RPMI7951 (cell line): ENCODE results near the gene FGF12. TPM values are rescaled to one million over a fixed set of nuclear protein-coding genes. Genes with fewer than 3 reads are reported as not detected.
A peak's percentile ranks its signal among the peaks of the same experiment; 100 is the strongest.
"Not testable (repeated sequence)": the region's sequence is repeated elsewhere in the genome, so short reads cannot be mapped to it uniquely, and the experiment has no call there.

Experiments
- DNase-seq: peaks from one replicate; pipeline ENCODE4 v3.0.0-alpha.2; 2012; ENCODE audit warnings: low read depth
- total RNA-seq: library from RNA; depleted of rRNA; stranded (reverse); fragments of >200 nt; shearing (Covaris generic); gene quantifications from 2 replicates; pipeline ENCODE4 v1.2.3, GENCODE V29; 2014

Gene FGF12
- total RNA-seq, 1 experiment from 2014 or later, result 0.12 TPM

- no peak for DNase-seq
Measured at GRCh38 chr3:192578729-192579128, 148.6 kb downstream of the FGF12 start.

GRCh38 chr3:192577811-192578210 is 149.5 kb downstream of the FGF12 start:
- DNase-seq, result no peak

- no peak for DNase-seq
Measured at GRCh38 chr3:192577271-192577670, 150.1 kb downstream of the FGF12 start.

- DNase-seq, result not testable (repeated sequence)
Measured at GRCh38 chr3:192576704-192577103, 150.6 kb downstream of the FGF12 start.

DNA sequence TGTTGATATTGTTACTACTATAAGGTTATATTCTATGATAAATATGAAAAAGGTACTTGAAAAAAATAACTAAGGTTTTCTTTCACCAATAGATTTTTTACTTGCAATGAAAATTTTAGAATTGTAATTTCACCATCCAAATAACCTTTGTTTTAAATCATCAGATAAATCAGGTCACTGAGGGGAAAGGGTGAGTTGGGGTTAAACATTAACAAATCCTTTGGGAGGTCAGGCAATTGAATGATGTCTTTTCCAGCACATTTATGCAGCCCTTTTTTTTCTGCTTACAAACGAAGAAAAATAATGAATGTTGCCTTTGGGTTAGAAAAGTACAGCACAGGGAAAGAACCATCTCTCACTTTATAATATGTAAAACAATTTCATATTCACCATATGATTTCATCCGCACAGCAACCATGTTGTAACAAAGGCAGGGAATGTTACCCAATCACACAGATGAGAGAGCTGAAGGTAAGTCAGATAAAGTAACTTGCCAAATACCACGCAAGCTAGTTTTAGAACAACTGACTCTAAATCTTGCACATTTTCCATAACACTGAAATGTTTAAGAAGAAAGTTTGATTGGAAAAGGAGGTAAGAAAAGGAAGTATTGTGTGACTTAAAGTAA is 151.3 kb downstream of the FGF12 start:
- DNase-seq, result no peak

DNA sequence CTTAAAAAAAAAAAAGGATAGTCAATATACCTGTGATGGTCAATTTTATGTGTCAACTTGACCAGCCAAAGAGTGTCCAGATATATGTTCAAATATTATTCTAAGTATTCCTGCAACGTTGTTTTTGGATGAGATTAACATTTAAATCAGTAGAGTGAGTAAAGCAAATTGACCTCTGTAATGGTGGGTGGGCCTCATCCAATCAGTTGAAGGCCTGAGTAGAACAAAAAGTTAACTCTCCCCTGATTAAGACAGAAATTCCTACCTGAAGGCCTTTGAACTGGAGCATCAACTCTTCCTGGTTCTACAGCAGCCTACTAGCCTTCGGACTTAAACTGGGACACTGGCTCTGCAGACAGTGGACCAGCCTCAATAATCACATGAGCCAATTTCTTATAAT is 154.1 kb downstream of the FGF12 start:
- DNase-seq, result no peak

GRCh38 chr3:192570821-192571791 is 156.2 kb downstream of the FGF12 start:
- peak; percentile 70 for DNase-seq

DNA sequence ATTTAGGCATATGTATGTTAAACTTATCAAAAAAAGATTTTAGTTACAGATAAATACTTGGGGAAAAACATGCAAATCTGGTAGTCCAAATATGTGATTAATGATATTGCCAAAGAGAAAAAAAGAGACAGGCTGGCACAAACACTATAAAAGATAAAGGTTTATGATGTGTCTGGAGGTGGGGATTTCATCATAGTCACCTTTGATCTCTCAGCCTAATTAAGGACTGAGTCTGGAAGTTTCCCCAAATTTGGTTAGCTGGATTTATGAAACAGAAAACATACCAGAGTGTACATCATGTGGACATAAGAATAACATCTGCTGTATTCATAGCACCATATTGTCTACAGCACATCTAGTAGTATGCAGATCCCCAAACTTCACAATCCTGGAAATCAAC is 157.0 kb downstream of the FGF12 start:
- DNase-seq, result no peak

DNA sequence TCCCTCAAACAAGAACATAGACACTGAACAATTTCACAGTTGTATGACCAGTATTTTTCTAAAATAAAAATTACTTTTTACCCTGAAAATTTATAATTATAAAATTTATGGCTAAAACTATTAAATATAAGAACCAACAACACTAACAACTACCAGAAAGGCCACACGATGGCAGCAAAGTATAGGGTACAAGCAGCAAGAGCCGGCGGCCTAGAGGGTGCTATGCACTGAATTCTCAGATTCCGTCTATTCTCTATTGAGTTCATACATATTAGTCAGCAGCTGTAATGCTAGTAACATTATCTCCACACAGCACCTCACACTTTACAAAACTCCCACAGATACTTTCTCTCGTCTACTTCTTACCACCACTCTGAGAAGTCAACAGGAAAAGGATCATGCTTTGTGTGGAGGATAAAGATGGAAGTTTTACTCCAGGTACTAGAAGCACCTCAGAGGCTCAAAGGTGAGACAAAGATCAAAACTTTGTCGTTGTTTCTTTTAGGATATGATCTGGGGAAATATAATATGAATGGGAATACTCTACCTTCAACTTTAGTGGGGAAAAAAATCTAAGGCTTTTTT is 160.5 kb downstream of the FGF12 start:
- peak; percentile 68 for DNase-seq

GRCh38 chr3:192564611-192565010 is 162.7 kb downstream of the FGF12 start:
- DNase-seq, result no peak

GRCh38 chr3:192563417-192563816 is 163.9 kb downstream of the FGF12 start:
- no peak for DNase-seq

- DNase-seq, result no peak
Measured at GRCh38 chr3:192553707-192554106, 173.6 kb downstream of the FGF12 start.

- no peak for DNase-seq
Measured at GRCh38 chr3:192550356-192550755, 177.0 kb downstream of the FGF12 start.

DNA sequence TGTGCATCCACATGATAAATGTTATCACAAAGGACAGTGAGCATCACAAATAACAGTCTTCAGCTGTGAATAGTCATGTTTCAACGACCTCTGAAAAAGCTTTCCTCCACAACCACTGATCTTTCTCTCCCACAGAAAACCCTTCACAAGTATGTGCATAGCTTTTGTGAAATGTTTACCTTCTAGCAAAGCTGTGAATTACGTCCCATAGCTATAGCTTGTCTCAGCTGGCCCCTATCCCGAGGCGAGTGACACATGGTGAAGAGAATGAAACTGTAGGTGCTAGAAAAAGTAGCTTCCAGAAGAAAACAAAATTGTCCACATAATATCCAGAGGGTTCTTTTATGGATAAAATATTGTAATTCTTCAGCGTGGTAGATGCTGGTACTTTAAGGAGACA is 182.0 kb downstream of the FGF12 start:
- DNase-seq, result no peak

GRCh38 chr3:192543163-192543562 is 184.2 kb downstream of the FGF12 start:
- no peak for DNase-seq

GRCh38 chr3:192516820-192517219 is 210.5 kb downstream of the FGF12 start:
- no peak for DNase-seq

- DNase-seq, result no peak
Measured at GRCh38 chr3:192515664-192516045, 211.7 kb downstream of the FGF12 start.

- DNase-seq, result no peak
Measured at GRCh38 chr3:192514754-192515663, 212.3 kb downstream of the FGF12 start.

GRCh38 chr3:192514081-192514753 is 213.1 kb downstream of the FGF12 start:
- DNase-seq, result peak; percentile 28

- no peak for DNase-seq
Measured at GRCh38 chr3:192505731-192506130, 221.6 kb downstream of the FGF12 start.

GRCh38 chr3:192501401-192501800 is 225.9 kb downstream of the FGF12 start:
- DNase-seq, result no peak
